Panc1 (cell line): ENCODE results near the gene ANGPTL7.

Source experiments
- POLR2AphosphoS5 ChIP-seq: IDR thresholded peaks from 2 replicates; pipeline ENCODE4 v1.6.1; 2012; ENCODE audit warnings: mild to moderate bottlenecking, low read depth, low read length, moderate library complexity
- TF ChIP-seq, protein P1 (sequence below): fragments of 450-650 bp; IDR thresholded peaks from 2 replicates; pipeline ENCODE4 v1.5.1; 2017; ENCODE audit warnings: mild to moderate bottlenecking
- TF ChIP-seq, protein P2 (sequence below), 2 experiments: IDR thresholded peaks; 2 replicates each; pipeline ENCODE4 v1.6.1; 2011 to 2012; ENCODE audit warnings: low read depth in 2 of 2, control low read depth in 1 of 2, low read length in 1 of 2, mild to moderate bottlenecking in 1 of 2, moderate library complexity in 1 of 2; ENCODE audit not compliant: insufficient read depth in 1 of 2

DNA sequence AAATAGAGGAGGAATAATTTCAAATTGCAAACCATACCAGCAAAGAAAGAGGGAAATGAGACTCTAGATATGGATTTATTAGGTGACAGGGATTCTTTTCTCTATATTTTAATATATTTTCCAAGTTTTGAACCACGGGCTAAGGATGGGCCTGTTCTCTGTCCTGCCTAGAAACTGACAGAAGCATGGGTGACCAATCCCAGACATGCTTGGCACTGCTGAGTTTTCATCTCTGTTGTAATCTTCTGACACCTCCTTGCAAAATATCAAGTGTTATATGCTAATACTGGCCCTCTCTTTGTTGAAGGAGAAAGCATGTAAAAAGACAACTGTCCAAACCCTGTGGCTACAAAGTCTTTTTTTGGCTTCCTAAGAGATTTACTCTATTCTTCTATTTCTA lies 774 bp upstream of the ANGPTL7 start:
- TF ChIP-seq, protein P1, sequence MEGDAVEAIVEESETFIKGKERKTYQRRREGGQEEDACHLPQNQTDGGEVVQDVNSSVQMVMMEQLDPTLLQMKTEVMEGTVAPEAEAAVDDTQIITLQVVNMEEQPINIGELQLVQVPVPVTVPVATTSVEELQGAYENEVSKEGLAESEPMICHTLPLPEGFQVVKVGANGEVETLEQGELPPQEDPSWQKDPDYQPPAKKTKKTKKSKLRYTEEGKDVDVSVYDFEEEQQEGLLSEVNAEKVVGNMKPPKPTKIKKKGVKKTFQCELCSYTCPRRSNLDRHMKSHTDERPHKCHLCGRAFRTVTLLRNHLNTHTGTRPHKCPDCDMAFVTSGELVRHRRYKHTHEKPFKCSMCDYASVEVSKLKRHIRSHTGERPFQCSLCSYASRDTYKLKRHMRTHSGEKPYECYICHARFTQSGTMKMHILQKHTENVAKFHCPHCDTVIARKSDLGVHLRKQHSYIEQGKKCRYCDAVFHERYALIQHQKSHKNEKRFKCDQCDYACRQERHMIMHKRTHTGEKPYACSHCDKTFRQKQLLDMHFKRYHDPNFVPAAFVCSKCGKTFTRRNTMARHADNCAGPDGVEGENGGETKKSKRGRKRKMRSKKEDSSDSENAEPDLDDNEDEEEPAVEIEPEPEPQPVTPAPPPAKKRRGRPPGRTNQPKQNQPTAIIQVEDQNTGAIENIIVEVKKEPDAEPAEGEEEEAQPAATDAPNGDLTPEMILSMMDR, result no peak
- TF ChIP-seq, protein P2, sequence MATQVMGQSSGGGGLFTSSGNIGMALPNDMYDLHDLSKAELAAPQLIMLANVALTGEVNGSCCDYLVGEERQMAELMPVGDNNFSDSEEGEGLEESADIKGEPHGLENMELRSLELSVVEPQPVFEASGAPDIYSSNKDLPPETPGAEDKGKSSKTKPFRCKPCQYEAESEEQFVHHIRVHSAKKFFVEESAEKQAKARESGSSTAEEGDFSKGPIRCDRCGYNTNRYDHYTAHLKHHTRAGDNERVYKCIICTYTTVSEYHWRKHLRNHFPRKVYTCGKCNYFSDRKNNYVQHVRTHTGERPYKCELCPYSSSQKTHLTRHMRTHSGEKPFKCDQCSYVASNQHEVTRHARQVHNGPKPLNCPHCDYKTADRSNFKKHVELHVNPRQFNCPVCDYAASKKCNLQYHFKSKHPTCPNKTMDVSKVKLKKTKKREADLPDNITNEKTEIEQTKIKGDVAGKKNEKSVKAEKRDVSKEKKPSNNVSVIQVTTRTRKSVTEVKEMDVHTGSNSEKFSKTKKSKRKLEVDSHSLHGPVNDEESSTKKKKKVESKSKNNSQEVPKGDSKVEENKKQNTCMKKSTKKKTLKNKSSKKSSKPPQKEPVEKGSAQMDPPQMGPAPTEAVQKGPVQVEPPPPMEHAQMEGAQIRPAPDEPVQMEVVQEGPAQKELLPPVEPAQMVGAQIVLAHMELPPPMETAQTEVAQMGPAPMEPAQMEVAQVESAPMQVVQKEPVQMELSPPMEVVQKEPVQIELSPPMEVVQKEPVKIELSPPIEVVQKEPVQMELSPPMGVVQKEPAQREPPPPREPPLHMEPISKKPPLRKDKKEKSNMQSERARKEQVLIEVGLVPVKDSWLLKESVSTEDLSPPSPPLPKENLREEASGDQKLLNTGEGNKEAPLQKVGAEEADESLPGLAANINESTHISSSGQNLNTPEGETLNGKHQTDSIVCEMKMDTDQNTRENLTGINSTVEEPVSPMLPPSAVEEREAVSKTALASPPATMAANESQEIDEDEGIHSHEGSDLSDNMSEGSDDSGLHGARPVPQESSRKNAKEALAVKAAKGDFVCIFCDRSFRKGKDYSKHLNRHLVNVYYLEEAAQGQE (IDR thresholded peaks at IDR 0.05; ENCODE audit: insufficient read depth in 1 of 2, low read depth in 2 of 2, low read length in 1 of 2), result no peak
- no peak for TF ChIP-seq POLR2AphosphoS5
